AG04449 (cell line): ENCODE data around the gene FBN2.

Source experiments
- CTCF ChIA-PET: fragments of 350-600 bp; formaldehyde crosslinking; extraction: SDS; loops from one replicate; lab custom pipeline; 2021; ENCODE audit warnings: antibody characterized with exemption; lab: Yijun Ruan, JAX
- POLR2A ChIA-PET: fragments of 400-600, 350-600 bp; formaldehyde crosslinking; extraction: SDS; loops from one replicate; lab custom pipeline; 2020; ENCODE audit warnings: antibody characterized with exemption, inconsistent platforms; lab: Yijun Ruan, JAX
- DNase-seq: peaks from one replicate; pipeline ENCODE4 v3.0.0-alpha.2; 2010; ENCODE audit warnings: low read depth, low spot score
- H3K4me3 ChIP-seq: 2 replicates; pipeline ENCODE4 v1.5.1; 2011; ENCODE audit warnings: low read depth, mild to moderate bottlenecking, control low read depth, low read length
- TF ChIP-seq, protein P1 (sequence below): IDR thresholded peaks from one replicate; pipeline ENCODE4 v1.5.1; 2011; ENCODE audit warnings: mild to moderate bottlenecking, moderate library complexity, low read length, control low read depth, inconsistent platforms; ENCODE audit not compliant: insufficient read depth; ENCODE audit errors: missing control alignments

Gene FBN2

DNA sequence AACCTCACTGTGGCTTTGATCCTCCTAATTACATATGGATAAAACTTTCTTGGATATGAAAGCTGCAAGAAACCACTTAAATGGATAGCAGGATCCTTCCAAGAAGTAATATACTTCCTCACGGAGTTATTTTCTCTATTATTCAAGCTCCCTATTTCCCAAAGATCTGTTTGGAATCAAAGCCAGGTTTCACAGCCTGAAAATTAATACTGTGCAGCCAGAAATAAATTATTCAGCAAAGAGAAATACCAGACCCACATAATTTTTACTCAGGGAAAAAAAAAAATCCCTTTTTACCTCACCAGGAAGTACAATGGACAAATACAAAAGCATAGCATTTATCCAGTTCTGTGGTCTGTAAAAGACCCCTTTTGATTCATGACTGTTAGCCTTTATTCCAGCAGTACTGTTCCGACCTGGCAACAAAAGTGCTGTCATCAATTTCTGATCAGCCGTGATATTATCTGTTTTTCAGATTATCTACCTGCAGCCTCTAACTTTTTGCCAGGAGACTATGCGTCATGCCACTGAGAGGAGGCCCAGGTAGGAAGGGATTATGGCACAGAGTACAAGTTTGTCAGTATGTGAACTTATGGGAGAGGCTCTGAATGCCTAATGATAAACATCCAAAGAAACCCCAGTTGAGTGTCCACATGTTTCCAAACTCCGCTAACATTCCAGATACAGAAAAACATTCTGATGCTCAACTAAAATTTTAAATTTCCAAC lies 57.0 kb downstream of the FBN2 start:
- ChIA-PET CTCF (interaction anchor here (1.0 kb wide), 2 partner anchors 15 to 245 kb away, joined by 3 read pairs; no protein-coding TSS in a partner anchor), POLR2A (no interaction called here)
- TF ChIP-seq, protein P1, sequence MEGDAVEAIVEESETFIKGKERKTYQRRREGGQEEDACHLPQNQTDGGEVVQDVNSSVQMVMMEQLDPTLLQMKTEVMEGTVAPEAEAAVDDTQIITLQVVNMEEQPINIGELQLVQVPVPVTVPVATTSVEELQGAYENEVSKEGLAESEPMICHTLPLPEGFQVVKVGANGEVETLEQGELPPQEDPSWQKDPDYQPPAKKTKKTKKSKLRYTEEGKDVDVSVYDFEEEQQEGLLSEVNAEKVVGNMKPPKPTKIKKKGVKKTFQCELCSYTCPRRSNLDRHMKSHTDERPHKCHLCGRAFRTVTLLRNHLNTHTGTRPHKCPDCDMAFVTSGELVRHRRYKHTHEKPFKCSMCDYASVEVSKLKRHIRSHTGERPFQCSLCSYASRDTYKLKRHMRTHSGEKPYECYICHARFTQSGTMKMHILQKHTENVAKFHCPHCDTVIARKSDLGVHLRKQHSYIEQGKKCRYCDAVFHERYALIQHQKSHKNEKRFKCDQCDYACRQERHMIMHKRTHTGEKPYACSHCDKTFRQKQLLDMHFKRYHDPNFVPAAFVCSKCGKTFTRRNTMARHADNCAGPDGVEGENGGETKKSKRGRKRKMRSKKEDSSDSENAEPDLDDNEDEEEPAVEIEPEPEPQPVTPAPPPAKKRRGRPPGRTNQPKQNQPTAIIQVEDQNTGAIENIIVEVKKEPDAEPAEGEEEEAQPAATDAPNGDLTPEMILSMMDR = no peak
- DNase-seq = no peak
- no peak overlapping the region for H3K4me3 ChIP-seq

DNA sequence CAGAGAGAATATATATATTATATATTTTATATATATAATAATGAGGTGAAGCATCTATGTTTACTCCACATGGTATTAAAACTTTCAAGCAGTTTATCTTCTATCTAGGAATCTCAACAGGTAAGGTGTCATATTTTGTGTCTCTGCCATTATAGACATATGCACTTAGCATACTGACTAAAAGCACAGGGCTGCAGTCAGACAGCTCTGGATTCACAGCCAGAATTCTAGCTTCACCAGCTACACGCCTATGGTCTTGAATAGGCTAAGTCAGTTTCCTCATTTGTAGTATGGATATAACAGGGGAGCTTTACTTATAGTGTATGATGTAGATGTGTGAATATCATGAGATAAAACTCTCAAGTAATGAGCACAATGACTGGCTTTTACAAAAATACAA lies 57.9 kb downstream of the FBN2 start:
- H3K4me3 ChIP-seq = no peak overlapping the region
- ChIA-PET POLR2A (no interaction called here), CTCF (interaction anchor here (1.0 kb wide), 2 partner anchors 14 to 244 kb away, joined by 3 read pairs; no protein-coding TSS in a partner anchor)
- TF ChIP-seq, protein P1 = no peak
- DNase-seq = no peak

DNA sequence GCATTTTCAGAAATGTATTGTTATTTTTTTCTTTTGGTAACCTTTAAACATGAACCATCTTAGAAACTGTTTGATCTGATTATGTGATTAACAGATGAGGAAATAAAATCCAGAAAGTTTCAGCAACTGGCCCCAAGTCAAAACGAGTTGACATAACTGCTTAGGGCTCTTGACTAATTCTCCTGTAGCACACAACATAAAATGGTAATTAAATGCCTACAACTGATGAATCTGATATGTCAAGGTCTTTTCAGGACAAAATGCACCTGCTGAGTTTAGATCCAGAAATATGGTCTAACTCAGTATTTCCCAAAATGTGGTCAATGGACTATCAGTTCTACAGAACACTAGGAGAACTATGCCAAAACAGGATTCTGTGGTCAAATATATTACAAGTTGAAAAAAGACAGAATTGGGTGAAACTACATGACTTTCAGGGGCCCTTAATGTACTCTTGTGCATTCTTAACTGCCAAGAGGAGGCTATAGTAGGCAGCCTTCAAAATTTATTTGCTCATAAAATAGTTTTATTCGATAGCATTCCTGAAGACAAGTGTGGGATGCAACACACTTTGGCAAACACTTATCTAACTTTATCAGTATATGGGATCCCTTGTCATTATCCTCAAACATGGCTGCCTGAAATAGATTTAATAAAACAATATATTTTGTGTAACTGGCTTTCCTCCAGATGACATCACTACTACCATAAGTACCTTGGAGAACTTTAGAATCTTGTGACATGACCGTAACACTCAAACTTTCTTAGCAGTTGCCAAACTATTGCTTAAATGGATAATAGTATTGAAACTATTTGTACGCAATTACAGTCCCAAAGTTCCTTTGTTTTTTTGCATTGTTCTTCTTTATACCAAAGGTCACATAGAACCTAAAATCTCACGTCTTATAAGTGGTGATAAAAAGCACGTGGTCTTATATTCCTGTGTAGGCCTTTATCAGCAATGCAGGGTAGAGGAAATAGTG lies 59.4 kb downstream of the FBN2 start:
- CTCF ChIA-PET = no interaction called here
- TF ChIP-seq, protein P1 = no peak
- POLR2A ChIA-PET = no interaction called here
- H3K4me3 ChIP-seq = no peak overlapping the region
- no peak for DNase-seq

DNA sequence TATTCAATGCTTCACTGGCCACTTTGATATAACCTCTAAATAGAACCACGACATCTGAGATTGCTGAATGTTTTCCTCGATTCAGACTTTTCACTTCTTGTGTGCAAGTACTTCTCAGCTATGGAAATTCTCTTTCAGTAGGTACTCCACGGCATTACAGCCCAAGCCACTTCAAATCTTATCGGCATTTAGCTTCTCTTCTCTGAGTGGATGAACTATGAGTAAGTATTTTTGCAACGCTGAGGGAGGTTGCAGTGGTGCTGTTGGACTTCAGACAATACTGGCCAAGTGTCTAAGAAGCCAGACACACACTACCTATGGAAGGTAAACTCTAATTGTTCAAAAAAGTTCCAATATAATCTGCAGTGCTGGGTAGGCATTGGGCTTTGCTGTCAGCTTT lies 60.1 kb downstream of the FBN2 start:
- ChIA-PET CTCF (no interaction called here), POLR2A (no interaction called here)
- no peak for DNase-seq
- TF ChIP-seq, protein P1 = no peak
- no peak overlapping the region for H3K4me3 ChIP-seq

DNA sequence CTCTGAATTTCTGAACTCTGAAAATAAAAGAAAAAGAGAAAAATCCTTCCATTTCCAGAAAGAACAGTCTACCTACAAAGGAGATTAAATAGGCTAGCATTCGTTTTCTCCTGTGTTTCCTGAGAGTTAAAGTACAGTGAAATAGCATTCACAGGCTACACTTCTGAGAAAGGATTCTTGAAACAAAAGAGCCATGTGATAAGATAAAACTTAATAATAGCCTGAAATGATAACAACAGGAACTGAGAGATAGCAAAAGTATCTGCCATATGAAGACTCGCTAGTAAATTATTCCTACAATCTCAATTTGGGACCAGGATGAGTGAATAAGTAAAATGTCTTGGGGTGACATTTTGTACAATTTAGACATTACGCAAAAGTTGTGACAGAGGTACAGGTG lies 62.4 kb downstream of the FBN2 start:
- CTCF ChIA-PET = no interaction called here
- TF ChIP-seq, protein P1 = no peak
- POLR2A ChIA-PET = no interaction called here
- no peak for DNase-seq
- no peak overlapping the region for H3K4me3 ChIP-seq

DNA sequence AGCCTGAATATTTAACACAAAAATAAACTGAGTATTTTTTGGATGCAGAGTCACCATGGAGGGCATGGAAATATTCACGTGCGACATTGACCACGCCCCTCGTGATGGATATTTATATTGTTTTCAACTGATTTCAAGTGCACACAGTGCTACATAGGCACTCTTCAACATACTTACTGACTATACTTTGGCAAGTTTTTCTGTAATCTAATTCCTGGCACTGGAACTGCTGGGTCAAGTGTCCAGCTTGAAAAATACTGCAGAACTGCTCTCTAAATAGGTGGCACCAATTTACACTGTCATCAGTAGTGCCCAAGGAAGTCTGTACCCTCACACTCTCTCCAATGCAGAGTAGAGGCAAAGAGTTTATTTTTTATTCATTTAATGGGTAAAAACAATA lies 65.1 kb downstream of the FBN2 start:
- no peak overlapping the region for H3K4me3 ChIP-seq
- TF ChIP-seq, protein P1 = no peak
- no peak for DNase-seq
- CTCF ChIA-PET = no interaction called here
- POLR2A ChIA-PET = no interaction called here
